Measurements from ENCODE around the gene CGREF1.
A peak's percentile ranks its signal among the peaks of the same experiment; 100 is the strongest.

Gene CGREF1

DNA sequence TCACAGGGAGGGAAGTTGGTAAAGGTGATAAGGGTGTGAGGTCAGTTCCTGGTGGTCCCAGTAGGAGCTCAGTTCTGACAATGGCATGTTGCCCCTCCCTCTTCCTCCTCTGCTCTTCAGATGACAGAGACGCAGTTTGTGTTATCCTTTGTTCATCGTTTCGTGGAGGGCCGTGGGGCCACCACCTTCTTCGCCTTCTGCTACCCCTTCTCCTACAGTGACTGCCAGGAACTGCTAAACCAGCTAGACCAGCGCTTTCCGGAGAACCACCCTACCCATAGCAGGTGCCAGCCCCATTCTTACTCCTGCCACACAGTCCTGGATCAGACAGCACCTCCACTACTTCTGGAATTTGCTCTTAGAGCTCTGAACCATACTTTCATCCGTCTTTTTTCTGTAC lies 65.2 kb downstream of the CGREF1 start:
- ATAC-seq (ENCODE audit: low read depth) (no peak), DNase-seq (ENCODE audit: low spot score) (no peak)
- TF ChIP-seq, protein P1, sequence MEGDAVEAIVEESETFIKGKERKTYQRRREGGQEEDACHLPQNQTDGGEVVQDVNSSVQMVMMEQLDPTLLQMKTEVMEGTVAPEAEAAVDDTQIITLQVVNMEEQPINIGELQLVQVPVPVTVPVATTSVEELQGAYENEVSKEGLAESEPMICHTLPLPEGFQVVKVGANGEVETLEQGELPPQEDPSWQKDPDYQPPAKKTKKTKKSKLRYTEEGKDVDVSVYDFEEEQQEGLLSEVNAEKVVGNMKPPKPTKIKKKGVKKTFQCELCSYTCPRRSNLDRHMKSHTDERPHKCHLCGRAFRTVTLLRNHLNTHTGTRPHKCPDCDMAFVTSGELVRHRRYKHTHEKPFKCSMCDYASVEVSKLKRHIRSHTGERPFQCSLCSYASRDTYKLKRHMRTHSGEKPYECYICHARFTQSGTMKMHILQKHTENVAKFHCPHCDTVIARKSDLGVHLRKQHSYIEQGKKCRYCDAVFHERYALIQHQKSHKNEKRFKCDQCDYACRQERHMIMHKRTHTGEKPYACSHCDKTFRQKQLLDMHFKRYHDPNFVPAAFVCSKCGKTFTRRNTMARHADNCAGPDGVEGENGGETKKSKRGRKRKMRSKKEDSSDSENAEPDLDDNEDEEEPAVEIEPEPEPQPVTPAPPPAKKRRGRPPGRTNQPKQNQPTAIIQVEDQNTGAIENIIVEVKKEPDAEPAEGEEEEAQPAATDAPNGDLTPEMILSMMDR (IDR thresholded peaks at IDR 0.05; ENCODE audit: poor library complexity, severe bottlenecking) = no peak
- H3K9me3 ChIP-seq (ENCODE audit: severe bottlenecking) = no peaks in the 10 kb centered on the region
- peaks cover 36% of the 10 kb centered on the region for H3K36me3 ChIP-seq (ENCODE audit: low read depth)
- H3K4me1 ChIP-seq (ENCODE audit: insufficient read depth, poor library complexity, severe bottlenecking) = peaks cover 3% of the 10 kb centered on the region
- H3K4me3 ChIP-seq (ENCODE audit: severe bottlenecking) = no peak overlapping the region
- H3K27ac ChIP-seq (ENCODE audit: poor library complexity, severe bottlenecking) = no peak overlapping the region
- no peaks in the 10 kb centered on the region for H3K27me3 ChIP-seq (ENCODE audit: insufficient read depth, poor library complexity, severe bottlenecking)

DNA sequence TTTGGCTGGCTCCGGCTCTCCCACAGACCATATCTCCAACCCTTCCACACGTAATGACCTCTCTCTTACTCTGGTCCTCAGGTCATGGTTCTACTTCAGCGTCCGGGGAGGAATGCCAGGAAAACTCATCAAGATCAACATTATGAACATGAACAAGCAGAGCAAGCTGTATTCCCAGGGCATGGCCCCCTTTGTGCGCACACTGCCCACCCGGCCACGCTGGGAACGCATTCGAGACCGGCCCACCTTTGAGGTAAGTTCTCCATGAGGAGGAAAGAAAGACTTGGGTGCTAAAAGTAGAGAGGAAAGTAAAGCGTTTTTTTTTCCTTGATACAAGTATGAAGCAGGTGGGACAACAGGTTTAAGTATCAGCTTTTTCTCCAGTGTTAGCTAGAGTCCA lies 65.6 kb downstream of the CGREF1 start:
- TF ChIP-seq, protein P1 (IDR thresholded peaks at IDR 0.05; ENCODE audit: poor library complexity, severe bottlenecking) = no peak
- H3K36me3 ChIP-seq (ENCODE audit: low read depth) = peaks cover 36% of the 10 kb centered on the region
- no peak overlapping the region for H3K27ac ChIP-seq (ENCODE audit: poor library complexity, severe bottlenecking)
- no peak for DNase-seq (ENCODE audit: low spot score)
- H3K4me3 ChIP-seq (ENCODE audit: severe bottlenecking) = no peak overlapping the region
- ATAC-seq (ENCODE audit: low read depth) = no peak
- no peaks in the 10 kb centered on the region for H3K9me3 ChIP-seq (ENCODE audit: severe bottlenecking)
- H3K4me1 ChIP-seq (ENCODE audit: insufficient read depth, poor library complexity, severe bottlenecking) = peaks cover 3% of the 10 kb centered on the region
- H3K27me3 ChIP-seq (ENCODE audit: insufficient read depth, poor library complexity, severe bottlenecking) = no peaks in the 10 kb centered on the region

GRCh38 chr2:27051902-27052645 lies 66.9 kb downstream of the CGREF1 start:
- Histone ChIP-seq H3K27ac (ENCODE audit: poor library complexity, severe bottlenecking) (peak overlapping the region; percentile 64), H3K27me3 (ENCODE audit: insufficient read depth, poor library complexity, severe bottlenecking) (no peaks in the 10 kb centered on the region), H3K36me3 (ENCODE audit: low read depth) (peaks cover 30% of the 10 kb centered on the region), H3K4me1 (ENCODE audit: insufficient read depth, poor library complexity, severe bottlenecking) (peaks cover 3% of the 10 kb centered on the region), H3K4me3 (ENCODE audit: severe bottlenecking) (peak overlapping the region; percentile 73), H3K9me3 (ENCODE audit: severe bottlenecking) (no peaks in the 10 kb centered on the region)
- ATAC-seq (ENCODE audit: low read depth) (no peak), DNase-seq (ENCODE audit: low spot score) (no peak)
- TF ChIP-seq, protein P1 (IDR thresholded peaks at IDR 0.05; ENCODE audit: poor library complexity, severe bottlenecking) = no peak

DNA sequence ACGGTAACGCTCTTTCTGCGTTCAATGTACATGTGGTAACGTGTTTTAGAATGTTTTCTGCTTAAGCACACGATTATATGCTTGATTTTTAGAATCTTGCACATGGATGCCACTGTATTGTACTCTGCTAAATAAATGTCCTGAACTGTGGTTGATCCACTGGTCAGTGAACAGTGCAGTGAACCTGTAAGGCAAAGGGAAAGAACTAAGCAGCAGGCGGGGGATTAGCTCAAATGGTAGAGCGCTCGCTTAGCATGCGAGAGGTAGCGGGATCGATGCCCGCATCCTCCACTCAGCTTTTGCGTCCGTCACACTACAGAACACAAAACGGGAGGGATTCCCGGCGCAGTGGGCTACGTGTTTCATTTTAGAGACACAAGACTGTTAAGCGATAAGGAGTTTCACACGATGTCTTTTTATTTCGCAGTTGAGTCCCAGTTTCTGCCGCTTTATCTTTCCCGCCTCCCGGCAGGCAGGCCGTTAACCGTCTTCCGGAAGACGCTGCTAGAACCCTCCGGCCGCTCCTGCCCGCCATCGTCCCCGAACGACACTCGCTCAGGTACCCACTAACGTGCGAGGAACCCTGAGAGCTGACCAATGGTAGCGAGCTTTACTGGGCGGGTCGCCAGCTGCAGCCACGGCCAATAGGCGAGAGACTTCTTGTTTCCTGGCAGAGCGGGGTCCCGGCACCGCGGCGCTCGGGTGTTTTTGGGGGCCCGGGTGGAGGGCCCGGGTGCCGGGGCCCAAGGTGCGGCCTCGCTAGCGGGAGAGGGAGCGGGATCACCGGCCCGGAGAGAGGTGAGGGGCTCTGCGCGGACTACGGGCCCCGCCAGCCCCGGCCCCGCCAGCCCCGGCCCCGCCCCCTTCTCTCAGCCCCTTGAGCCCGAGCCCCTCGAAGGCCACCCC lies 67.7 kb downstream of the CGREF1 start, which contains the start of gene AGBL5:
Gene AGBL5, plus strand, starts transcription at position 673 of the 906 bp plus-strand sequence. CDS start 1,291 bp downstream, outside the sequence.
- peak within 1 kb of the TSS; percentile 64 for H3K27ac ChIP-seq (ENCODE audit: poor library complexity, severe bottlenecking)
- TF ChIP-seq, protein P1 (IDR thresholded peaks at IDR 0.05; ENCODE audit: poor library complexity, severe bottlenecking) = no peak
- peak; percentile 94 for DNase-seq (ENCODE audit: low spot score)
- peaks cover 3% of the 10 kb centered on the region for H3K4me1 ChIP-seq (ENCODE audit: insufficient read depth, poor library complexity, severe bottlenecking)
- H3K27me3 ChIP-seq (ENCODE audit: insufficient read depth, poor library complexity, severe bottlenecking) = no peaks in the 10 kb centered on the region
- H3K4me3 ChIP-seq (ENCODE audit: severe bottlenecking) = peak within 1 kb of the TSS; percentile 73
- H3K9me3 ChIP-seq (ENCODE audit: severe bottlenecking) = no peaks in the 10 kb centered on the region
- ATAC-seq (ENCODE audit: low read depth) = peak; percentile 69
- peaks cover 24% of the 10 kb centered on the region for H3K36me3 ChIP-seq (ENCODE audit: low read depth)

Data from RWPE2 (cell line).